GDM1 (cell line): Measurements from ENCODE around the gene SAMD8.

Experiments
- DNase-seq: peaks from one replicate; lab custom pipeline; 2025; lab: John Stamatoyannopoulos, UW

SAMD8 gene

DNA sequence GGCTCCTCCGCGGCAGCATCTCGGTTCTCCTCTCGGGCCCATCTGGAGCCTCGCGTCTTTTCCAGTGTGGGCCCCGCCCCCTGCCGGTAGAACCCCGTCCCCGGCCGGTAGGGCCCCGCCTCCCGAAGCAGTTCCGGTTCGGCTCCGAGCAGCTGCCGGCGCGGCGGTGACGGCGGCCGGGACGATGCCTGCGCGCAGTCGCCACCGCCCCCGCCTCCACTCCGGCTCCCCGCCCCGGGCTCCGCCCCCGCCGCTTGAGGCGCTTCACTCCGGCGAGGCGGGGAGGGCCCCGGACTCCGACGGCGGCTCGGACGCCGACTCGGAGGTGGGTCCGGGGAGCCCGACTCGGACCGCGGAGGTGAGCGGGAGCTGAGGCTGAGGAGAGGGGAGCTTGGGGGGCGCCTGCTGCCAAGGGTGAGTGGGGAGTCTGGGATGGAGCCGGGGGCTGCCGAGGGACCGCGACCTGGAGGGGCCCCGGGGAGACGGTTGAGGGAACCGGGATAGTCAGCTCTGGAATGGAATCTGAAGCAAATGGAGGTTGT, at the start of gene SAMD8:
SAMD8 (plus strand) TSS at position 292 of the 542 bp plus-strand sequence. CDS start 38,873 bp downstream, outside the sequence.
- DNase-seq: peak; percentile 92

DNA sequence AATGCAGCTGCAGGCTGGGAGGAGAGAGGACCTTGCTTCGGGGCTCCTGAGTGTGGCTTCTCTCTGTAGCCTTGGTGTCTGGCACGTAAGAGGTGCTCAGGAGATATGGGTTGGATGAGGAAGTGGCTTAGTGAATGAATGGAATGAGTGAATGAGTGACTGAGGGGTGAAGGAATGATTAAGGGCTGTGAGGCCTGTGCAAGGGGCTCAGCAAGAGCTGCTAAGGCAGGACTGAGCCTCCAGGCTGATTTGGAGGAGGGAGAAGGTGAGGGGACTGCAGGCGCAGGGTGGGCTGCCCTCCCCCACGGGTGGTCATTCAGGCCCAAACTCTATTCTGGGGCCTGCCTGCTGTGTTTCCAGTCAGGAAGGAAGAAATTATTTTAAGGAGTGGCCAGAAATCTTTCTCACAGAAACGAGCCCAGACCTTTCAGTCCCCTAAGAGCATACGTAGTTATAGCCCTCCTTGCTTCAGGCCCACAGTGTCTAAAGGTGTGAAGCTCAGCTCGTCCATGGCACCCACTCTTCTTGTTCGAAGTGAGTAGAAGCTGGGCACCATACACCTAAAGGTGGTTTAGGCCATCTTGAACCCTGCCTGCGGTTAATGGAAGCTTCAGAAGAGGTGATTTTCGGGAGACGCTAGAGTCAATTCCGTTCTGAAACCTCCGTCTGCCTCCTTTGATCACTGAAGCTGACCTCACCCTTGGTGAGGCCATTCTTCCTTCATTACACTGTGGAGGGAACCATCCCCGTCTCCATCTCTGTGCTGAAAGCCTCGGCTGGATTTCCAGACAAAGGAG, 49.5 kb upstream of the SAMD8 start:
- no peak for DNase-seq

DNA sequence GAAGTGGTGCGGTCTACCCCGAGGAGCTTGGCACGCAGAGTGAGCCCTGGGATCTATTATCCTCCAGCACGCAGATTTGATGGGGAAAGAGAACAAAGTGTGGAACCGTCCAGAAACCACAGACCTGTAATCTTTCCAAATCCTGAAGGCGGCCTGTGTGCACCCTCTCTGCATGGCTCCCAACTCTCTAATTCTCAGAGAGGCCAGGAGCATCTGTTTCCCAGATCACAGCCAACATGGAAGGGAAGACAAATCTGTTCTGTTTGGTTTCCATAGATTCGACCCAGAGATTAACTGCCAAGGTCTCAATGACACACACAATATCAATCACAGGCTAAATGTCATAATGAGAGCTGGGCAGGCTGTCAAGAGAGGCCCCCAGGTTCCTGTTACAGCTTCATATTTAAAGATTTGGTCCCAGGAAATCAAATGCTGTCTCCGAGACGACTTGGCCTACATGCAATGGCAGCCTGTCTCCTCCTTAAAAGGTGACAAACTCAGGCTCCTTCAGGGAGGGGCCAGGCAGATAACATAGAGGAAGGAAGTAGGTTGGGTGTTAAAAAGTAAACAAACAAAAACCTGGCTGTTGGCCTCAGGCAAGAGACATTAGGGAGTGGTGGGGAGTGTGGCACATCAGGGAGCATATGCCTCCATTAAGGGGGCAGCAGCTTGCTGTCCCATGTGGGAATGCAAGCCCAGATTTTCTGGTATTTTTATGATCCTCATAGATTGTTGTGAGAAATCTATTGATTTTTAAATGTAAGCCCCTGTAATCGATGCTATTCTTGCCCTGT, 48.8 kb upstream of the SAMD8 start:
- DNase-seq: no peak

DNA sequence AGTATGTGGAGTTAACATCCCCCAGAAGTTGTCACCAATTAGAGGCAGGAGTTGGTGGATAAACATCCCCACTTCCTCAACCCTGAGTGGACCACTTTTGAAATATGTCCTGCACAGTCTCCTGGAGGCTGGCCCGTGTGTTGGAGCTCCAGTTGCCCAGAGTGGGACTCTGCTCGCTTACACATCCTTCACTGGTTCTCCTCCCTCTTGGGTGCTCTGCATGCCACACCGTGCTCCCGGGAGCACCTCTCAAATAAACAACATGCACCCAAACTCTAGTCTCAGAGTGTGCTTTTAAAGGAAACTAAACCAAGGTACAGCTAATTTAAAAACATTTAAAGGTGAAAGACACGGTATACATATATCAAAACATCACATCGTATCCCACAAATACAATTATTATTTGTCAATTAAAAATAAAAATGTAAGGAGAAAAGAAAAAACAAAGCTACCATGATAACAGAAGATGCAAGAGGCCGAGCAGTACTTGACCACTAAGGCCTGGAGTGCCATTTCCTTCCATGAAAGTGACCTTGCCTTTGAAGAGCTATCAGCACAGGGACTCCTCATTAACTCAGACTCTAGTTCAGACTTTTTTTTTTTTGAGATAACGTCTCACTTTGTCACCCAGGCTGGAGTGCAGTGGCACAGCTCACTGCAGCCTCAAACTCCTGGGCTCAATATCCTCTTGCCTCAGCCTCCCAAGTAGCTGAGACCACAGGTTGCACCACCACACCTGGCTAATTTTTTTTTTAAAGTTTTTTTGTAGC, 47.8 kb upstream of the SAMD8 start:
- DNase-seq: no peak

DNA sequence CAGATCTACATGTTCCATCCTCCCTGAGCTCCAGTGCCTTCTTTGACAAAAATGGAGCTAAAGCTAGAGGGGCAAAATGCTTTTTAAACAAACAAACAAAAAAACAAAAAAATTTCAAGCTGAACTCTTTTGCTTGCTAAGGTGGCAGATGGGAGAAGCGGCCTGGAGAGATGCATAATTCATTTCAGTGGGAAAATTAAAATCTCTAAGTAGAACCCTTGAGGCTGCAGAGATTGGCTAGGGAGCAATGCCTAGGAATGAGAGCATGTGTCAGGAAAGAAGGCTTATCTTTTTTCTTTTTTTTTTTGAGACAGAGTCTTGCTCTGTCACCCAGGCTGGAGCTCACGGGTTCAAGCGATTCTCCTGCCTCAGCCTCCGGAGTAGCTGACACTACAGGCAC, 46.4 kb upstream of the SAMD8 start:
- no peak for DNase-seq

DNA sequence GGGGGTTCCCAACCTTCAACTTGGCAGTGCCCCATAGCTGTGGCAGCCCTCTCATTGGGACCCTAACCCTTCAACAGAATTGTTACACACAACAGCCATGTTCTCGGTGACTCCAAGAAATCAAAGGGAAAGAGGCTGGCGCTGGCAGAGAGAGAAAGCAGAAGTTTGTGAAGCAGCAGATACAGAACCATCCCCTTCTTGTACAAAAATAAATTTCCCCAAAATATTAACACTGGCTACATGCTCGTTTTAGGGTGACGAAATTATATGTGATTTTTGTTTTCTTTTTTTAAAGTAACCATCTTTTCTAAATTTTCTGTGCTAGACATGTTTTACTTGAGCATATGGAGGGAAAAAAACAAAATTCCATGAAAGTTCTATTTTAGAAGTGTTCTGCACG, 45.2 kb upstream of the SAMD8 start:
- no peak for DNase-seq

DNA sequence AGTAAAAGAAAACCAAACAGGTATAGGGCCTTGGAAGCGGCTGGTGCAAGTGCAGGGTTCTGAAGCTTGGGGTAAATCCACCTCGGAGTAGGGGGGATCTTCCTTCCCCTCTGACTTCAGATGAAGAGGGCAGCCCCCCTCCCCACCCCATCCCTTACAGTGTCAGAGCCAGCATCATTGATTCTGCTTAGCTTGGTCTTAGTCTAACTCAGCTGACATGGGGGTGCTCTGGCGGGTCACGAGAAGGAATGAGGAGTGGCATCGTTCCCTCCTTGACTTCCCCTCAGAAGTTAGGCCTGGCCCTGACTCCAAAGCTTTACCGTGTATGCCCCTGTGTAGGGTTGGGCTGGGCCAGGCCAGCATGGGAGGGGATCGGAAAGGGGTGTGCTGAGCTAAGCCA, 44.2 kb upstream of the SAMD8 start:
- DNase-seq: no peak

DNA sequence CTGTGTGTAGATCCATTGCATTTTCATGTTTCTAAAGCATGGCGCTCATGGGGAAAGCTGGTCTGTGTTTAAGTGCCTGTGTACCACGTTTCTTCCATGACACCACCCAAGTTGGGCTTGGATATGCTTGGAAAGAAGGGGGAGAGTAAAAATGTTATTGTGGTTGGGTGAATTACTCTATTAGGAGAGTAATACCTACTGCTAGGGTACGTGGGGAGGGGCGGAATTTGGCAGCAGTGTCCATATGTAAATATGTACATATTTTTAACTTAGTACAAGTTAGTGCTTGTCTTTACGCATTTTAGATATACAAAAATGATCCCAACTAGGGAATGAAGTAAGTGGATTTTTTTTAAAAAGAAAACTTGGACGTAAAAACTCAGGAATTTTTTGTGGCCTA, 42.9 kb upstream of the SAMD8 start:
- DNase-seq: no peak

DNA sequence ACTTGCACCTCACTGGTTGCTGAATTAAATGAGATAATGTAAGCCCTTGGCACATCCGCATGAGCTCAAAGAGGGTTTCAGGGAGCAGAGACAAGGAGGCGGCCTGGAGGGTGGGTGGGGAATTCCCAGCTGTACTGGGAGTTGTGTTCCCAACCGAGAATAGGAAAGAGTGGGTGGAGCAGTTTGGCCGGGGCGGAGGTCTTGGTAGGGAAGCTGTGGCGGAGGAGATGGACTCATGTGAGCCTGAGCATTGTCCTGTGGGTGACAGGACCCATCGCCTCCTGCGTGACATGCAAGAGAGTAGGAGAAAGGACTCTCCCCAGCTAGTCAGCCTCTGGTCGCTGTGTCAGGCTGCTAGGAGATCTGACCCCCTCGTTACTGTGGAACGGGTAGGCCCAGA, 41.0 kb upstream of the SAMD8 start:
- no peak for DNase-seq

DNA sequence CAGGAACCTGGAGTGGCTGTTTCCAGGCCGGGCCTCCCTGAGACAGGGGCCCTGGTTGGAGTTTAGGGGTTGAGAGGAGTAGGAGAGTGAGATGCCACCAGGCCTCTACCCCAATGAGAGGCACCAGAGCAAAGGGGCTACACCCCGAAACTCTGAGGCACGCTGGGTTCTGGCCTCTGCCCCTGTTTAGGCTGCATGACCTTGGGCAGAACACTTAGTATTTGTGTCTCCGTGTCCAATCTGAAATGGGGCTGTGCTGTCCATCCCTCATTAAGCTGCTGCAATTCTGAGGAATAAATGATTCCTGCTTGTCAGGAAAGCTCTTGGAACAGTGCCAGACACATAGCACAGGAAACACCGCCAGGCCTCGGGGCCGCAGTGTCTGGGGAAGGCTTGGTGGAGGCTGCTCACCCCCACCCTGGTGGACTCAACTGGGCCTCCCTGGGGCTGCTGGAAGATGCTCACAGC, 40.5 kb upstream of the SAMD8 start:
- DNase-seq: no peak

DNA sequence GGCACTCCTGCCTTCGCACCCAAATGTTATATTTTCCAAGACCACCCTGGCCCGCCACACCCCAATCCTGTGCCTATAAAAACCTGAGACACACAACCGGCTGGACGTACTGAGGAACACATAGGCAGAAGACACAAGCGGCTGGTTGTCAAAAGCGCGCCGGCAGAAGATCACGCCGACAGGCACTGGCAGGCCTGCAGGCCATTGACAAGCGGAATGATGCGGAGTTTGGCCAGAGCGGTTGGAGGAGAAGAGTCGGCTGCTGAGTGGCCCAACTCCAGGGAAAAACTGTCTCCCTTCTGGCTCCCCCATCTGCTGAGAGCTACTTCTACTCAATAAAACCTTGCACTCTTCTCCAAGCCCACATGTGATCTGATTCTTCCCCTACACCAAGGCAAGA, 39.7 kb upstream of the SAMD8 start:
- DNase-seq: no peak

DNA sequence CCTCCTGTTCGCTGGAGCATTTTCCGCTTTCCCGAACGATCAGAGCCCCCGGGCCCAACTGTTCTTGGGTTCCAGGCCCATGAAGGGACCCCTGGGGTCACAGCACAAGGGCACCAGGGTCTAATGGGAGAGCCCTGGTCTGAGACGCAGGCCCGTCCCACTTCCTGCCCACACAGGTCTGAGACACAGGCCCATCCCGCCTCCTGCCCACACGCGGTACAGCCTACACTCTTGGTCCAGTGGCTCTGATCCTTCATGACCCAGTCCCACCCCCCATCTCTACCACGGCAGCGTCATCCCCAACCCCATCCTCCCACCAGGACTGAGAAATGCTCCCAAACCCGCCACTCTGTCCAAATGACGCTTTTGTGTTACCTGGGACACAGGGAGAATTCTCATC, 38.7 kb upstream of the SAMD8 start:
- DNase-seq: no peak

DNA sequence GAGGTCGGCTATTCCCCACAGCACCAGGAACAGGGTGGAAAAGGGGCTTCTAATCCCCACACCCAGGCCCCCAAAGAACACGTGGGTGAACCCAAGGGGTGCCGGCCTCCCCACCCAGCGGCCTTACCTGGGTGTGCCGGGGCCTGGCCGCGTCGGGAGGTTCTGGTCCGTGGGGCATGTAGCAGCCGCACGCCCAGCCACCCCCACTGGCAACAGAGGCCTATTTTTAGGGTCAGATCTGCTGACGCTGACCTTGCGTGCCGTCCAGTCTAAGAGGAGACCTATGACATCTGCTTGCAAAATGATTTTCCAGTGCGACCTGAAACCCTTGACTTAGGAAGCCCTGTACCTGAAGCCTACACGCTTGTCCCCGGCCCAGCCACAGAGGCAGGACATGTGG, 38.0 kb upstream of the SAMD8 start:
- no peak for DNase-seq

DNA sequence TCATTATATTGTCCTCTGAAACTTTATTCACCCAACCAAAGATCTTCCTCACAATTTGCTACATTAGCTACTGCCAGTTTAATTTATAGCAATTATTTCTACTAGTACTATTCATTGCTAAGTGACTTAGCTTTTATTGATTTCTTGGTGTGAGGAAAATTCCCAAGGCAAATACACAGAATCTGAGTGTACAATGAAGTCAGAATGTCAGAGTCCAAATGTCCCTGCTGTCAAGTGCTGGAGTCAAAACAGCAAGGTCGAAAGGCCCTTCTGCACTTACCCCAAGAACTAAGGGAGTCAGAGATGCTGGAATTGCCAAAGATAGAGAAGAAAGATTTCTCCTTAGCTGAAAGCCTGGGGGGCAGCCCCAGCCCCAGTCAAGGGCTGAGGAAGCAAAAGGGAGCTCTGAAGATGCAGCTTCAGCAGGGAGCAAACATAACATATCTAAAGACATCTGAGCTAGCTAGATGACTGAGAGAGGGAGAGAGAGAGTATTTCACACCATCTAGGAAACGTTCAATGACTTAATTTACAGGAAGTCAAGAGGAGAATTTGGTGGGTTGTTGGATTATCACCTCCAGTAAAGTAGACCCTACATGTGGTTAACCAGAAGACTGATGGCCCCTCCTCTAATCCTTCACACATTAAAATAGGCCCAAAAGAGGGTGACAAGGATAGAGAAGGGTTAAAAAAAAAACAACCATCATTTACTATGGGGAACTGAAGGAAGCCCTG, 36.6 kb upstream of the SAMD8 start:
- no peak for DNase-seq

DNA sequence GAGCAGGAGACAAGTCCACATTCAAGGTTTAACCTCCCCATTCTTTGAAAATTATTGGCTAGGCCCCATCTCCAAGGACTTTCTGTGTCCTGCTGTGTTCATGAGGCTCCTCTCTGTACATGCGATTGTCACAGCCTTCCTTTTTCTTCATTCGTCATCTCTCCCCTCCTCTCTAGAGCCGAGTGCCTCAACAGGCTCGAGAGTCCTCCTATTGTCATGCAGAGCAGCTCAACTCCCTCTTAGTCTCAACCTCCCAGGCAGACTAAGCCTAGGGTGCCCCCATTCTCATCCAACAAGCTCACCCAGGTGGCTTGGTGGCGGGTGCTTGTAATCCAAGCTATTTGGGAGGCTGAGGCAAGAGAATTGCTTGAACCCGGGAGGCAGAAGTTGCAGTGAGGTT, 35.1 kb upstream of the SAMD8 start:
- no peak for DNase-seq

DNA sequence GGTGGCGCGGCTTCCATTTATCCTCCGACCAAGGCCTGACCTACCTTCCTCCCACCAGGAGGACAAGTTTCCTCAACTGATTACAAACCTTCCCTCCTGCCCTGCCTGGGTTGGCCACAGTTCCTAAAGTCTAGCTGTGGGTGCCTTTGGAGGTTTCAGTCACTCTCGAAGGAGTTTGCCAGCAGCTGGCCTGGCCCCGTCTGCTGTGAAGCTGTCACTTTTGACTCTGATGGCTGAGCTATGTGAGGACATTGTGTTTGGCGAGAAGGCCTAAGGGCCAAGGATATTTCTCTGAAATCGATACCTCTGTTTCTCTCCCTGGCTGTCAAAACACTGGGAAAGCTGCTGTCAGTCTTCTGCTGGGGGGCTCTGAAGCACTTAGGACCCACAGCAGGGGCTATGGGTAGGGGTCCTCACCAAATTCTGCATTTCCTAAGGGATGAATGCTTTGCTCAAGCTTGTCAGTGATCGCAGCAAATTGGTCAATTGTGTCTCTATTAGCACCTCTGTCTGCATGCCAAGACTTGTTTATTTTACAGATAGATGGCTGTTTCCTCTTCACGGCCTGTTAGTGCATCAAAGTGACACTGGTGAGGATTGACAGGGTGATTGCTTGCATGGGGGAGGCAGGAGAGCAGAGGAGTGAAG, 31.9 kb upstream of the SAMD8 start:
- no peak for DNase-seq

DNA sequence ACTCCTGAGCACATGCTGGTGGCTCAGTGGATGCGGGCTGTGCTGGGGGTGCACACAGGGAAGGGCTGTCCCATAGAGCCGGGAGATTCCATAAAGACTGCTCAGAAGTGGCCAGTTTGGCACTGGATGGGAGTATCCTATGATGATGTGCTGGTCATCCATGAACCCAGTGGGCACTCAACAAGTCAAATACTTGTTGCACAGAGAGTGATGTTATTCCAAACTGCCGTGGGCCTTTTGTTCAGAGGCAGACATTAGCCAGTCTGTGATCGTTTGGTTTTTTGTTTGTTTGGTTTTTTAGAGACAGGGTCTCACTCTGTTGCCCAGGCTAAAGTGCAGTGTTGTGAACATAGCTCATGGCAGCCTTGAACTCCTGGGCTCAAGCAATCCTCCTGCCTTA, 30.9 kb upstream of the SAMD8 start:
- no peak for DNase-seq

DNA sequence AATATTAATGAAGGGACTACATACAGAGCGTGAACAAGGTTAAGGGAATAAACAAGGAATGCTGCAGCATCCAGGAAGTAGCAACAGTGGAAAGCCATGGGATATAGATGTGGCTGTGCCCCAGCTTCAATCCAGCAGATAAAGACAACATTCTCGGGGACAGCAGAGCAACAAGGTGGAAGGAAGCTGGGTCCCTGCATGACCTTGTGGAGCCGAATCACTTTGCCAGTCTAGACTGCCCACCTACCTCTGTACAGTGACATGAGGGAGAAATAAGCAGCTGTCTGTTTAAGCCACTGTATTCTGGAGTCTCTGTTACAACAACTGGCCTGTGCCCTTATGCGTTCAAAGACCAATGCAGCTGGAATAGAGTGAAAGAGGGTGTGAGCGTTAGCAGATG, 30.1 kb upstream of the SAMD8 start:
- DNase-seq: no peak

DNA sequence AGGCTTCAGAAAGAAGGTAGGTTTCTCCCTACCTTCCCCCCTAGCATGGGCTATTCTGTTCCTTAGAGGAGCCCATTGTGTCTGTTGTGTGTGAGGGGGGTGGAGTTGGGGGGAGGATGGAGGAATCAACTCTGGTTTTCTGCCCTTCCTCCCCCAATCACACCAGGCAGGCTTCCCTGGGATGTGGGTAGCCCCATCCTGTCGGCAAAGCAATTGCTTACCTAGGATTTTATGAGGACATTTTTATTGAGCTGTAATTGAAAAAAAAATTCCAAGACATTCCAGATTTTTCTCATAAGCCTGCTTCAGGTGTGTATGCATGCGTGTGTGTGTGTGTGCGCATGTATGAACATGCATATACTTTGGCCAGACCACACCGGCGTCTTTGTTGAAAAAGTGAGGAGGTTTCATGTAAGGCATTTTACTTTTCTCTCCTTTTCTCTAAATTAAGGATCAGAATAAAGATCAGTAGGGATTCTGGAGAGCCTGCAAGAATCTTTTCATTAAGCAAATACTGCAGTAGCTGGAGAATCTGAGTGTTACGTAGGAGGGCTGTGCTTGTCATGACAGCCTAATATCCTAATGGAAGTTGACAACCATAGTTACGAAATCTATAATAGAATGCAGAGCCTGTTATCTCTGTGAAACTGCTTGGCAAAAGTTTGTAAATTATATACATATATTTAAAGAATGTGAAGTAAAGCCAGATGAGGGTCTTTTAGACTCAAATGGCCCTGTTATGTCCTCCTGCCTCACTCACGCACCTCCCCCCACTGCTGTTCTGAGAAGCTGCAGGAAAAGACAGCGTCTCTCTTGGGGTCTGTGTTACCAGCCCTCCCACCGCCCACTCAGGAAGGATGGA, 27.3 kb upstream of the SAMD8 start:
- DNase-seq: no peak

DNA sequence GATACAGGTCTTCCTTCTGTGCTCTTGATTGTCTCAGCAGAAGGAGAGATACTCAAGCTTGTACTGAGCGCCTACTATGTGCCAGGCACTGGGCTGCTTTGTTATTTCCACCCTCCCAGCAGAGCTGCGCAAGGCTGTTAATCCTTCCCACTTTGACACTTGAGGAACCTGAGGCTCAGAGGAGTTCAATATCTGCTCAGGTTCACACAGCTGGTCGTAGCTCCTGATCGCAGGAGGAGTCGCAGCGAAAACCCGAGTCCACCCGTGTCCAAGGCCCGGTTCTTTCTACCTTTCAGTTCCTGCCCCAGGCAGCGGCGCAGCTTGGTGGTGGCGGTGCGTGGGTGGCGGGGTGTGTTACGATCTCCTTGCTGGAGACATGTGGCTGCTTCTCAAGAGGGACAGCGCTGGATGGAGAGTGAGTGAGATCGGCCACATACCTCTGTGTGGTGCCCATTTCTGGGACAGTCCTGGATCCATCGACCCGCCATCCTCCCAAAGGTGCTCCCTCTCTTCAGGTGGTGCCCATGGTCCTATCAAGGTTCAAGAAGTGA, 26.5 kb upstream of the SAMD8 start:
- no peak for DNase-seq
